Glutamatergic neuron (in vitro differentiated cells): ENCODE results near the gene TRMT2B. TPM values are rescaled to one million over a fixed set of nuclear protein-coding genes. Genes with fewer than 3 reads are reported as not detected.
"Not testable (repeated sequence)": the region's sequence is repeated elsewhere in the genome, so short reads cannot be mapped to it uniquely, and the experiment has no call there.

ENCODE experiments used
- DNase-seq: peaks from one replicate; pipeline ENCODE4 v3.0.0; 2022
- H3K27ac Mint-ChIP-seq: one replicate; pipeline ENCODE4 v1.8.0; 2020; ENCODE audit warnings: mild to moderate bottlenecking, mixed read lengths, inconsistent platforms; ENCODE audit not compliant: unreplicated experiment
- H3K27me3 Mint-ChIP-seq: one replicate; pipeline ENCODE4 v1.8.0; 2020; ENCODE audit warnings: mild to moderate bottlenecking, moderate library complexity, mixed read lengths, inconsistent platforms; ENCODE audit not compliant: unreplicated experiment
- H3K36me3 Mint-ChIP-seq: one replicate; pipeline ENCODE4 v1.8.0; 2020; ENCODE audit warnings: mild to moderate bottlenecking, mixed read lengths, inconsistent platforms; ENCODE audit not compliant: unreplicated experiment
- H3K4me1 Mint-ChIP-seq: one replicate; pipeline ENCODE4 v1.8.0; 2020; ENCODE audit warnings: mild to moderate bottlenecking, low read depth, mixed read lengths, inconsistent platforms; ENCODE audit not compliant: unreplicated experiment
- H3K4me3 Mint-ChIP-seq: one replicate; pipeline ENCODE4 v1.8.0; 2020; ENCODE audit warnings: mild to moderate bottlenecking, mixed read lengths, inconsistent platforms; ENCODE audit not compliant: unreplicated experiment
- H3K9me3 Mint-ChIP-seq: one replicate; pipeline ENCODE4 v1.8.0; 2020; ENCODE audit warnings: mild to moderate bottlenecking, moderate library complexity, mixed read lengths, inconsistent platforms; ENCODE audit not compliant: unreplicated experiment
- CTCF ChIP-seq: fragments of 200-600 bp; sonication (generic); IDR thresholded peaks from one replicate; pipeline ENCODE4 v1.5.0; 2021; ENCODE audit not compliant: partially characterized antibody, unreplicated experiment
- total RNA-seq: library from RNA; stranded (reverse); fragmentation: NEBNext Ultra II Directional; extraction: Animal tissue kit (Norgen Biotek cat#: 25700); gene quantifications from one replicate; pipeline ENCODE4 v1.2.1, GENCODE V29; 2021; ENCODE audit not compliant: unreplicated experiment

The TRMT2B gene
- total RNA-seq, 1 donor from 2014 or later = 5.1 TPM

GRCh38 chrX:100984818-100985217 lies 67.1 kb downstream of the TRMT2B start:
- Mint-ChIP-seq H3K9me3 (no peaks in the 10 kb centered on the region), H3K4me3 (no peak overlapping the region), H3K27me3 (no peaks in the 10 kb centered on the region), H3K27ac (no peak overlapping the region), H3K36me3 (no peaks in the 10 kb centered on the region), H3K4me1 (no peaks in the 10 kb centered on the region)
- TF ChIP-seq CTCF = no peak
- DNase-seq = no peak

GRCh38 chrX:100981498-100981845 lies 70.4 kb downstream of the TRMT2B start:
- DNase-seq, H3K4me3 Mint-ChIP-seq, H3K9me3 Mint-ChIP-seq, H3K27ac Mint-ChIP-seq, H3K27me3 Mint-ChIP-seq, H3K4me1 Mint-ChIP-seq, H3K36me3 Mint-ChIP-seq: not testable (repeated sequence)

GRCh38 chrX:100980608-100981497 lies 71.1 kb downstream of the TRMT2B start:
- H3K27me3 Mint-ChIP-seq = no peaks in the 10 kb centered on the region
- H3K9me3 Mint-ChIP-seq = no peaks in the 10 kb centered on the region
- TF ChIP-seq CTCF = no peak
- DNase-seq = no peak
- no peak overlapping the region for H3K4me3 Mint-ChIP-seq
- H3K4me1 Mint-ChIP-seq = no peaks in the 10 kb centered on the region
- no peaks in the 10 kb centered on the region for H3K36me3 Mint-ChIP-seq
- no peak overlapping the region for H3K27ac Mint-ChIP-seq

GRCh38 chrX:100979881-100980607 lies 71.9 kb downstream of the TRMT2B start:
- H3K9me3 Mint-ChIP-seq = peaks cover under 1% of the 10 kb centered on the region

GRCh38 chrX:100976211-100976610 lies 75.7 kb downstream of the TRMT2B start:
- peaks cover 5% of the 10 kb centered on the region for H3K9me3 Mint-ChIP-seq
- H3K27ac Mint-ChIP-seq = no peak overlapping the region
- no peaks in the 10 kb centered on the region for H3K36me3 Mint-ChIP-seq
- no peak for TF ChIP-seq CTCF
- no peak overlapping the region for H3K4me3 Mint-ChIP-seq
- H3K27me3 Mint-ChIP-seq = no peaks in the 10 kb centered on the region
- no peak for DNase-seq
- H3K4me1 Mint-ChIP-seq = no peaks in the 10 kb centered on the region

More at GRCh38 chrX:100979881-100980607, 71.9 kb downstream of the TRMT2B start:
- no peak for DNase-seq
- H3K27me3 Mint-ChIP-seq = no peaks in the 10 kb centered on the region
- H3K27ac Mint-ChIP-seq = no peak overlapping the region
- no peaks in the 10 kb centered on the region for H3K4me1 Mint-ChIP-seq
- no peak overlapping the region for H3K4me3 Mint-ChIP-seq
- TF ChIP-seq CTCF = no peak
- H3K36me3 Mint-ChIP-seq = no peaks in the 10 kb centered on the region
